Breast epithelium (tissue), 4 donors: ENCODE data around the gene KIAA1549. TPM values are rescaled to one million over a fixed set of nuclear protein-coding genes. Genes with fewer than 3 reads are reported as not detected.

Experiments
- DNase-seq, 2 donors: peaks; one replicate each; pipeline ENCODE4 v3.0.0-alpha.2; 2019; ENCODE audit warnings: low spot score in 2 of 2
- H3K27ac ChIP-seq, 2 donors: fragments of 200-600 bp; sonication (generic) in 1 of 2; one replicate each; pipeline ENCODE4 v1.5.1; 2016 to 2019; ENCODE audit warnings: mild to moderate bottlenecking in 1 of 2
- H3K27me3 ChIP-seq, 2 donors: fragments of 200-600 bp; sonication (generic) in 1 of 2; one replicate each; pipeline versions ENCODE4 v1.5.1 to v1.6.0; 2017 to 2019; ENCODE audit warnings: control low read depth in 1 of 2, mild to moderate bottlenecking in 1 of 2
- H3K36me3 ChIP-seq: fragments of 200-600 bp; one replicate; pipeline ENCODE4 v1.5.1; 2019
- H3K4me1 ChIP-seq, 2 donors: fragments of 200-600 bp; sonication (generic); one replicate each; pipeline ENCODE4 v1.5.1; 2016 to 2019; ENCODE audit warnings: control low read depth in 1 of 2
- H3K4me3 ChIP-seq, 3 donors: fragments of 200-600 bp; sonication (generic); 1 replicate in 2 of 3; 2 replicates in 1 of 3; pipeline ENCODE4 v1.5.1; 2016 to 2019; ENCODE audit warnings: mild to moderate bottlenecking in 3 of 3, moderate library complexity in 2 of 3
- H3K9me3 ChIP-seq, 2 donors: fragments of 200-600 bp; sonication (generic) in 1 of 2; one replicate each; pipeline ENCODE4 v1.5.1; 2016 to 2019; ENCODE audit warnings: control low read depth in 1 of 2
- POLR2A ChIP-seq: fragments of 450-650 bp; IDR thresholded peaks from one replicate; pipeline ENCODE4 v1.6.1; 2016; ENCODE audit warnings: antibody characterized with exemption, mild to moderate bottlenecking, moderate library complexity
- POLR2AphosphoS5 ChIP-seq, 3 donors: sonication (generic); formaldehyde crosslinking; IDR thresholded peaks; one replicate each; pipeline ENCODE4 v1.6.1; 2017; ENCODE audit warnings: antibody characterized with exemption in 3 of 3
- intact Hi-C: fragments of 100-400 bp; cut with DNase I; formaldehyde crosslinking; loops from one replicate; pipeline ENCODE4 v1.15.1; 2023; ENCODE audit warnings: low total_unique reads
- total RNA-seq, 3 donors: library from RNA; depleted of rRNA; stranded (reverse); fragments of >200 nt; gene quantifications; one replicate each; pipeline ENCODE4 v1.1.0, GENCODE V29; 2016
- TF ChIP-seq, protein P1 (sequence below), 3 donors: fragments of 450-650 bp; IDR thresholded peaks; one replicate each; pipeline ENCODE4 v1.5.1; 2016 to 2017; ENCODE audit warnings: antibody characterized with exemption in 3 of 3, mild to moderate bottlenecking in 3 of 3, moderate library complexity in 3 of 3

Gene KIAA1549
- total RNA-seq, 3 donors from 2014 or later = 1.8 to 3.9 (median 2.8) TPM

DNA sequence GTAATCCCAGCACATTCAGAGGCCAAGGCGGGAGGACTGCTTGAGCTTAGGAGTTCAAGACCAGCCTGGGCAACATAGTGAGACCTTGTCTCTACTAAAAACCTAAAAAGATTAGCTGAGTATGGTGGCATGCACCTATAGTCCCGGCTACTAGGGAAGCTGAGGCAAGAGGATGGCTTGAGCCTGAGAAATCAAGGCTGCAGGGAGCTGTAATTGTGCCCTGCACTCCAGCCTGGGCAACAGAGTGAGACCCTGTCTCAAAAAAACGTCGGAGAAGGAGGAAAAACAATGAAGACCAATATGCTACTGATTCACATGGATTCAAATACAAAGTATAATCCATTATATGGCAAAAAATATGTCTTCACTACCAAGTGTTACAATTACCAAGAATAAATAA is 41.1 kb upstream of the KIAA1549 start:
- no peak overlapping the region for H3K4me3 ChIP-seq
- intact Hi-C loops = no loop called here
- DNase-seq = no peak
- H3K27me3 ChIP-seq = no peaks in the 10 kb centered on the region
- peaks cover 6% of the 10 kb centered on the region for H3K36me3 ChIP-seq
- H3K4me1 ChIP-seq = no peaks in the 10 kb centered on the region
- TF ChIP-seq POLR2AphosphoS5 (IDR thresholded peaks at IDR 0.05) (no peak), POLR2A (no peak)
- TF ChIP-seq, protein P1, sequence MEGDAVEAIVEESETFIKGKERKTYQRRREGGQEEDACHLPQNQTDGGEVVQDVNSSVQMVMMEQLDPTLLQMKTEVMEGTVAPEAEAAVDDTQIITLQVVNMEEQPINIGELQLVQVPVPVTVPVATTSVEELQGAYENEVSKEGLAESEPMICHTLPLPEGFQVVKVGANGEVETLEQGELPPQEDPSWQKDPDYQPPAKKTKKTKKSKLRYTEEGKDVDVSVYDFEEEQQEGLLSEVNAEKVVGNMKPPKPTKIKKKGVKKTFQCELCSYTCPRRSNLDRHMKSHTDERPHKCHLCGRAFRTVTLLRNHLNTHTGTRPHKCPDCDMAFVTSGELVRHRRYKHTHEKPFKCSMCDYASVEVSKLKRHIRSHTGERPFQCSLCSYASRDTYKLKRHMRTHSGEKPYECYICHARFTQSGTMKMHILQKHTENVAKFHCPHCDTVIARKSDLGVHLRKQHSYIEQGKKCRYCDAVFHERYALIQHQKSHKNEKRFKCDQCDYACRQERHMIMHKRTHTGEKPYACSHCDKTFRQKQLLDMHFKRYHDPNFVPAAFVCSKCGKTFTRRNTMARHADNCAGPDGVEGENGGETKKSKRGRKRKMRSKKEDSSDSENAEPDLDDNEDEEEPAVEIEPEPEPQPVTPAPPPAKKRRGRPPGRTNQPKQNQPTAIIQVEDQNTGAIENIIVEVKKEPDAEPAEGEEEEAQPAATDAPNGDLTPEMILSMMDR (IDR thresholded peaks at IDR 0.05) = no peak
- no peaks in the 10 kb centered on the region for H3K9me3 ChIP-seq
- no peak overlapping the region for H3K27ac ChIP-seq

DNA sequence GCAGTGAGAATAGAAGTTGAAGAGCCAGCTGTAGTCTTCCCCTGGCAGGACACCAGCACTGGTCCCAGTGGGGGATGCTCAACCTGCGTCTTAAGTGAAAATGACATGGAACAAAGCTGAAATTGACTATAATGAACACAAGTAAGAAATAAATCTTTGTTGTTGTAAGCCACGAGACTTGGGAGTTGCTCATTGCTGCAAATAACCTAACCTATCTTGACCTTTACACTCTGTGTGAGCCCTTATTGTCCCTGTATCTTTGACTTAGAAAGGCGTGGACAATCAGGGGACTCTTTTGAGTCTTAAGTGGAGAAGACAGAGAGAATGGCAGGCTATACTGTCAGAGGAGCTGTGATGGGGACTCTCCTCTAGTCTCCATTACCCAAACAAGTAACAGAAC is 37.7 kb upstream of the KIAA1549 start:
- no peaks in the 10 kb centered on the region for H3K27me3 ChIP-seq
- intact Hi-C loops = no loop called here

DNA sequence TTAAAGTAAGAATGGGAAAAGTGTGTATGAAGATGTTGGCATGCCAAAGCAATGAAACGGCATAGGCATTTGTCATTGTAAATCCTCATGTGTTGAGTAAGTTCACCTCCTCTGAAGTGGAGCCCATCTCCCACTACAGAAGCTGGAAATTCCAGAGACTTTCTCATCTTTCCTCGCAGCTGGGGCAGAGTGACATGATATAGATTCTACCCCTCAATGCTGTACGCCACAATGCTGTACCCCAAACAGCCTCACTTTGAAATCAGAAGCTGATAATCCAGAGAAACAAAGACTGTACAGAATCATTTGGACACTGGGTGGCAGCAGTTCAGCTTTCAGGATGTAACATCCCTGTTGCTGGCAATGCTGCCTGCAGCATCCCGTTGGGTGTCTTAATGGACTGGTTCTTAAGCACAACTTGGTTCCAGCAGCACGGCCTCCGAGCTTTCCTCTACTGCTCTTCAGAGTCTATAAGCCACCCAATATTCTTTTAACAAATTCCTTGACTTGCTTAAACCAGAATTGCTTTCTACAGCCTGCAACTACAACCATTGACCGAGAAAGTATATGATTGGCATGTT is 35.8 kb upstream of the KIAA1549 start:
- no peaks in the 10 kb centered on the region for H3K27me3 ChIP-seq
- peak in 1 of 2 donors; percentile 31 for DNase-seq
- intact Hi-C loops = no loop called here

More for the DNA sequence above, 37.7 kb upstream of the KIAA1549 start:
- Histone ChIP-seq H3K36me3 (peaks cover 6% of the 10 kb centered on the region), H3K27ac (no peak overlapping the region), H3K9me3 (no peaks in the 10 kb centered on the region), H3K4me3 (no peak overlapping the region), H3K4me1 (no peaks in the 10 kb centered on the region)
- no peak for DNase-seq
- TF ChIP-seq POLR2A (no peak), POLR2AphosphoS5 (IDR thresholded peaks at IDR 0.05) (no peak)
- TF ChIP-seq, protein P1 (IDR thresholded peaks at IDR 0.05) = no peak

DNA sequence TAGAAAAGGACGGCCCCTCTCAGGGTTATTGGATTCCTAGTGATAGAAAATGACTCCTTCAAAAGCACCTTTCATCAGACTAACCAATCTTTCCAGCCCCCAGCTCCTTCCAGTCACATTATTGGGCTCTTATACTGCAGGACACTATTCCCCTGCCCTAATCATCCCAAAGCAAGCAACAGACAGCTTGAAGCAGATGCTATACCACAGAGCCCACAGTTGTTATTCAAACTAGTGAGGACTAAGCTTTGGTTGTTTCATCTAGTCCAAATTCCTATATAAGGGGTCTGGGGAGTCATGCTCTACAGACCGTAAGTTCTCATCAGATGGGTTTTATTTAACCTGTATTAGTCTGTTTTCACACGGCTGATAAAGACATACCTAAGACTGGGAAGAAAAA is 30.2 kb upstream of the KIAA1549 start:
- H3K4me3 ChIP-seq = no peak overlapping the region
- H3K27me3 ChIP-seq = no peaks in the 10 kb centered on the region
- no peaks in the 10 kb centered on the region for H3K4me1 ChIP-seq
- H3K9me3 ChIP-seq = no peaks in the 10 kb centered on the region
- DNase-seq = no peak
- intact Hi-C loops = no loop called here
- H3K36me3 ChIP-seq = no peaks in the 10 kb centered on the region
- H3K27ac ChIP-seq = no peak overlapping the region
- no peak for TF ChIP-seq POLR2A
- TF ChIP-seq POLR2AphosphoS5 (IDR thresholded peaks at IDR 0.05) = no peak
- TF ChIP-seq, protein P1 (IDR thresholded peaks at IDR 0.05) = no peak

More for the DNA sequence above, 35.8 kb upstream of the KIAA1549 start:
- Histone ChIP-seq H3K27ac (no peak overlapping the region), H3K4me1 (no peaks in the 10 kb centered on the region), H3K4me3 (no peak overlapping the region), H3K36me3 (peaks cover 6% of the 10 kb centered on the region), H3K9me3 (no peaks in the 10 kb centered on the region)
- TF ChIP-seq, protein P1 (IDR thresholded peaks at IDR 0.05) = peak; percentile 18 to 60 (median 53)
- TF ChIP-seq POLR2A (no peak), POLR2AphosphoS5 (IDR thresholded peaks at IDR 0.05) (no peak)

DNA sequence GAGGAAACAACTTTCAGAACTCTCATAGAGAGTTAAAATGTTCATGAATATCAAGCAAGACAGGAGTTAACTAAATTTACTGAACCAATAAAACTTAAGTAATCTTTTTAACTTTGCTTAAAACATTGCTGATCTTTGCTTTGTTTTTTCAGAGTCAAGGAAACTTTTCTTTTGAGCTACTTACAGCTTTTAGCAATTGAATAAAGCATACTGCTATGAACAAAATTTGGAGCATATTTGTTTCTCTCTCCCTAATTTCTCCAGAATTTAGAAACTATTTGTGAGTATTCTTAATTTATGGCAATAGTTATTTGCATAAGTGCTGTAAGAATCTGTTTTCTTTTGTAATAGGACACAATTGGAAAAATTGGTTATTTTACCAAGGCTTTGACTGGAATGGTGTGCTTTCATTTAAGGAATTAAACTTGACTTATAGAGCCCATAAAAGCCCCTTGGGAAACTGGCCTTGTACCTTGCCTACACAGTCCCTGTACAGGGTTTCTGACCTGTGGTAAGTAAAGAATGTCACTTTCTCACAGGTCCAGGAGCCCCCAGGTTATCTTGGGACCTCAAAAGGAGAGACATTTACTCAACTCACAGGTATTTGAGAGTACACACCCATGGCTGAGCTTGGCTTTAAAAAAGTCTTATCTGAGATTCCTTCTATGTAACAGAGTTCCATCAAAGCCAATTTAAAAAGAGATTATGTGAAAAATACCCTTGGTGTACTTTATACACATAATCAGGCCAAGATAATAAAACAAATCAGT is 23.3 kb upstream of the KIAA1549 start:
- Histone ChIP-seq H3K4me1 (no peaks in the 10 kb centered on the region), H3K27ac (no peak overlapping the region), H3K4me3 (no peak overlapping the region), H3K27me3 (no peaks in the 10 kb centered on the region), H3K9me3 (peaks cover 0 to 12% of the 10 kb centered on the region in 2 donors), H3K36me3 (no peaks in the 10 kb centered on the region)
- TF ChIP-seq POLR2A (no peak), POLR2AphosphoS5 (IDR thresholded peaks at IDR 0.05) (no peak)
- TF ChIP-seq, protein P1 (IDR thresholded peaks at IDR 0.05) = no peak
- DNase-seq = no peak
- intact Hi-C loops = no loop called here
